Effector memory CD8-positive, alpha-beta T cell (primary cell): ENCODE data around the gene ANP32A.
"Not testable (repeated sequence)": the region's sequence is repeated elsewhere in the genome, so short reads cannot be mapped to it uniquely, and the experiment has no call there.

Experiments used
- ATAC-seq: fragments of 150-1000 bp; cut with Tn5 transposase; replicated peaks from 2 replicates; pipeline ENCODE4 v1.10.0; 2021; ENCODE audit warnings: mild to moderate bottlenecking, moderate library complexity
- DNase-seq, 3 experiments: peaks; one replicate each; pipeline ENCODE4 v3.0.0; 2021
- H3K27ac Mint-ChIP-seq, 2 donors: one replicate each; pipeline ENCODE4 v1.8.0; 2022; ENCODE audit warnings: mild to moderate bottlenecking in 2 of 2, mixed read lengths in 2 of 2, moderate library complexity in 2 of 2
- H3K27me3 Mint-ChIP-seq, 2 donors: one replicate each; pipeline ENCODE4 v1.8.0; 2022; ENCODE audit warnings: mixed read lengths in 2 of 2
- H3K36me3 Mint-ChIP-seq: one replicate; pipeline ENCODE4 v1.8.0; 2022; ENCODE audit warnings: mild to moderate bottlenecking, moderate library complexity, mixed read lengths; ENCODE audit not compliant: insufficient read depth
- H3K4me1 Mint-ChIP-seq, 2 donors: one replicate each; pipeline ENCODE4 v1.8.0; 2022; ENCODE audit warnings: low read depth in 2 of 2, mixed read lengths in 2 of 2
- H3K4me3 Mint-ChIP-seq, 2 donors: one replicate each; pipeline ENCODE4 v1.8.0; 2022; ENCODE audit warnings: mild to moderate bottlenecking in 2 of 2, mixed read lengths in 2 of 2, moderate library complexity in 2 of 2
- H3K9me3 Mint-ChIP-seq, 2 donors: one replicate each; pipeline ENCODE4 v1.8.0; 2022; ENCODE audit warnings: mixed read lengths in 2 of 2

Gene ANP32A

GRCh38 chr15:68763063-68763462 lies 57.6 kb downstream of the ANP32A start:
- ATAC-seq (no peak), DNase-seq (no peak)
- H3K27ac Mint-ChIP-seq, result no peak overlapping the region
- H3K36me3 Mint-ChIP-seq, result no peaks in the 10 kb centered on the region
- H3K27me3 Mint-ChIP-seq, result peaks cover 44 to 47% of the 10 kb centered on the region in 2 donors
- H3K4me1 Mint-ChIP-seq, result no peaks in the 10 kb centered on the region
- no peaks in the 10 kb centered on the region for H3K9me3 Mint-ChIP-seq
- no peak overlapping the region for H3K4me3 Mint-ChIP-seq

GRCh38 chr15:68759982-68760579 lies 60.6 kb downstream of the ANP32A start:
- H3K27ac Mint-ChIP-seq, H3K9me3 Mint-ChIP-seq, H3K4me1 Mint-ChIP-seq, ATAC-seq, H3K4me3 Mint-ChIP-seq, DNase-seq, H3K36me3 Mint-ChIP-seq: not testable (repeated sequence)
- peaks cover 43 to 50% of the 10 kb centered on the region in 2 donors for H3K27me3 Mint-ChIP-seq

GRCh38 chr15:68755731-68756130 lies 65.0 kb downstream of the ANP32A start:
- DNase-seq (no peak), ATAC-seq (no peak)
- Mint-ChIP-seq H3K4me3 (no peak overlapping the region), H3K36me3 (no peaks in the 10 kb centered on the region), H3K27me3 (peaks cover 40 to 46% of the 10 kb centered on the region in 2 donors), H3K27ac (no peak overlapping the region), H3K4me1 (peaks cover 0 to 4% of the 10 kb centered on the region in 2 donors), H3K9me3 (no peaks in the 10 kb centered on the region)

GRCh38 chr15:68751622-68752021 lies 69.1 kb downstream of the ANP32A start:
- H3K27me3 Mint-ChIP-seq, result peaks cover 21 to 22% of the 10 kb centered on the region in 2 donors
- H3K27ac Mint-ChIP-seq, result no peak overlapping the region
- no peak for DNase-seq
- H3K9me3 Mint-ChIP-seq, result no peaks in the 10 kb centered on the region
- H3K4me3 Mint-ChIP-seq, result no peak overlapping the region
- no peaks in the 10 kb centered on the region for H3K36me3 Mint-ChIP-seq
- H3K4me1 Mint-ChIP-seq, result peaks cover 0 to 4% of the 10 kb centered on the region in 2 donors
- ATAC-seq, result no peak

GRCh38 chr15:68749793-68750192 lies 70.9 kb downstream of the ANP32A start:
- Mint-ChIP-seq H3K27me3 (peaks cover 6 to 11% of the 10 kb centered on the region in 2 donors), H3K27ac (no peak overlapping the region), H3K36me3 (no peaks in the 10 kb centered on the region), H3K9me3 (no peaks in the 10 kb centered on the region), H3K4me3 (no peak overlapping the region), H3K4me1 (peaks cover 0 to 2% of the 10 kb centered on the region in 2 donors)
- no peak for DNase-seq
- no peak for ATAC-seq

- DNase-seq (no peak), ATAC-seq (no peak)
- H3K27me3 Mint-ChIP-seq, result peaks cover 1 to 11% of the 10 kb centered on the region in 2 donors
- no peaks in the 10 kb centered on the region for H3K36me3 Mint-ChIP-seq
- H3K4me1 Mint-ChIP-seq, result no peaks in the 10 kb centered on the region
- H3K4me3 Mint-ChIP-seq, result no peak overlapping the region
- no peaks in the 10 kb centered on the region for H3K9me3 Mint-ChIP-seq
- no peak overlapping the region for H3K27ac Mint-ChIP-seq
Observed at GRCh38 chr15:68749365-68749764, 71.3 kb downstream of the ANP32A start.

- DNase-seq (no peak), ATAC-seq (no peak)
- Mint-ChIP-seq H3K4me1 (no peaks in the 10 kb centered on the region), H3K27ac (no peak overlapping the region), H3K27me3 (peaks cover 13 to 20% of the 10 kb centered on the region in 2 donors), H3K4me3 (no peak overlapping the region), H3K9me3 (no peaks in the 10 kb centered on the region), H3K36me3 (no peaks in the 10 kb centered on the region)
Observed at GRCh38 chr15:68743256-68743655, 77.4 kb downstream of the ANP32A start.

GRCh38 chr15:68739390-68740080 lies 81.2 kb downstream of the ANP32A start:
- H3K36me3 Mint-ChIP-seq, result no peaks in the 10 kb centered on the region
- peaks cover 13 to 20% of the 10 kb centered on the region in 2 donors for H3K27me3 Mint-ChIP-seq
- no peaks in the 10 kb centered on the region for H3K9me3 Mint-ChIP-seq
- H3K4me1 Mint-ChIP-seq, result no peaks in the 10 kb centered on the region
- H3K4me3 Mint-ChIP-seq, result no peak overlapping the region
- H3K27ac Mint-ChIP-seq, result no peak overlapping the region
- ATAC-seq (no peak), DNase-seq (no peak)

GRCh38 chr15:68735610-68736009 lies 85.1 kb downstream of the ANP32A start:
- H3K4me3 Mint-ChIP-seq, result no peak overlapping the region
- H3K27ac Mint-ChIP-seq, result no peak overlapping the region
- peaks cover 0 to 4% of the 10 kb centered on the region in 2 donors for H3K4me1 Mint-ChIP-seq
- DNase-seq (no peak), ATAC-seq (no peak)
- no peaks in the 10 kb centered on the region for H3K36me3 Mint-ChIP-seq
- no peaks in the 10 kb centered on the region for H3K9me3 Mint-ChIP-seq
- peaks cover 13 to 20% of the 10 kb centered on the region in 2 donors for H3K27me3 Mint-ChIP-seq

GRCh38 chr15:68734881-68735280 lies 85.8 kb downstream of the ANP32A start:
- H3K4me3 Mint-ChIP-seq, result no peak overlapping the region
- H3K36me3 Mint-ChIP-seq, result no peaks in the 10 kb centered on the region
- H3K4me1 Mint-ChIP-seq, result peaks cover 0 to 4% of the 10 kb centered on the region in 2 donors
- ATAC-seq (no peak), DNase-seq (no peak)
- no peak overlapping the region for H3K27ac Mint-ChIP-seq
- no peaks in the 10 kb centered on the region for H3K9me3 Mint-ChIP-seq
- H3K27me3 Mint-ChIP-seq, result peaks cover 12 to 13% of the 10 kb centered on the region in 2 donors

- H3K27ac Mint-ChIP-seq, result no peak overlapping the region
- peaks cover 7 to 8% of the 10 kb centered on the region in 2 donors for H3K27me3 Mint-ChIP-seq
- peaks cover 0 to 4% of the 10 kb centered on the region in 2 donors for H3K4me1 Mint-ChIP-seq
- no peaks in the 10 kb centered on the region for H3K36me3 Mint-ChIP-seq
- no peaks in the 10 kb centered on the region for H3K9me3 Mint-ChIP-seq
- ATAC-seq, result no peak
- no peak overlapping the region for H3K4me3 Mint-ChIP-seq
- no peak for DNase-seq
Observed at GRCh38 chr15:68734352-68734751, 86.3 kb downstream of the ANP32A start.

- Mint-ChIP-seq H3K27ac (no peak overlapping the region), H3K4me1 (peaks cover 0 to 4% of the 10 kb centered on the region in 2 donors), H3K36me3 (no peaks in the 10 kb centered on the region), H3K9me3 (no peaks in the 10 kb centered on the region), H3K4me3 (no peak overlapping the region), H3K27me3 (peaks cover under 1 to 1% of the 10 kb centered on the region in 2 donors)
- DNase-seq (no peak), ATAC-seq (no peak)
Observed at GRCh38 chr15:68733666-68734065, 87.0 kb downstream of the ANP32A start.

GRCh38 chr15:68732451-68732850 lies 88.2 kb downstream of the ANP32A start:
- Mint-ChIP-seq H3K27me3 (no peaks in the 10 kb centered on the region), H3K4me1 (peaks cover 0 to 4% of the 10 kb centered on the region in 2 donors), H3K4me3 (no peak overlapping the region), H3K36me3 (no peaks in the 10 kb centered on the region), H3K9me3 (no peaks in the 10 kb centered on the region), H3K27ac (no peak overlapping the region)
- DNase-seq, result no peak
- ATAC-seq, result no peak
